GM18498 (cell line): ENCODE results near the gene TMEFF2.

ENCODE experiments used
- ATAC-seq: cut with Tn5 transposase; IDR thresholded peaks from one replicate; pipeline ENCODE4 v1.9.1; 2021; ENCODE audit warnings: mild to moderate bottlenecking, moderate library complexity; ENCODE audit not compliant: unreplicated experiment

Gene TMEFF2, protein sequence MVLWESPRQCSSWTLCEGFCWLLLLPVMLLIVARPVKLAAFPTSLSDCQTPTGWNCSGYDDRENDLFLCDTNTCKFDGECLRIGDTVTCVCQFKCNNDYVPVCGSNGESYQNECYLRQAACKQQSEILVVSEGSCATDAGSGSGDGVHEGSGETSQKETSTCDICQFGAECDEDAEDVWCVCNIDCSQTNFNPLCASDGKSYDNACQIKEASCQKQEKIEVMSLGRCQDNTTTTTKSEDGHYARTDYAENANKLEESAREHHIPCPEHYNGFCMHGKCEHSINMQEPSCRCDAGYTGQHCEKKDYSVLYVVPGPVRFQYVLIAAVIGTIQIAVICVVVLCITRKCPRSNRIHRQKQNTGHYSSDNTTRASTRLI

DNA sequence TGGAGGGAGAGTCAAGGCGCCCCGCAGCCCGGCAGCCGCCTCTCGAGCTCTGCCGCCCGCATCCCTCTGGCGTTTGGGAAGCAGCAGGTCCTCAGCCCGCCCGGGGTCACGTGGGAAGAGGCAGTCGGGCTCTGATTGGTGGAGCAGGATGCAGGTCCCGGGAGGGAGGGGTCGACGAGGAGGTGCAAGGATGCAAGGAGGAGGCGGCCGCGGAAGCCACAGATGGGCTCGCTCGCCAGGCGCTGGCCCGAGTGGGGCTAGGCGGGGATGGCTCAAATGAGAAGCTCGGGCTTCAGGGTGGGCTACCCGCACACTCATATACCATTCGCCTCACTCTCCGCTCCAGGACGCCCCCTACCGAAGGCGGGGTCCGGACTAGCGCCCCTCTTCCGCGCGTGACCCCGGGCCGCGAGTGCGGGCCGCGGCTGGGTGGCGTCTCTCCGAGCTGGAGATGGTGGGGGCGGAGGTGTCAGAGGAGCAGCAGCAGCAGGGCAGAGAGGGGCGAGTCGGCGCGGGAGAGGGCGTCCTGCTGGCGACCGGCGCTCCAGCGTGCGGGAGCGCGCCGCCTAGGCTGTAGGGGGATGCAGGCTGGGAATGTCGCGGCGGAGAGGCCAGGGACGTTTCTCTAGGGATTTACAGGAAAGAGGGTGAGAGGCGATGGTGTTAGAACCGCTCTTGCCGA lies at the start of gene TMEFF2:
TMEFF2 (minus strand) TSS at position 68 of the 682 bp plus-strand sequence. CDS start 409 bp downstream, outside the sequence.
- ATAC-seq, result peak; percentile 65

DNA sequence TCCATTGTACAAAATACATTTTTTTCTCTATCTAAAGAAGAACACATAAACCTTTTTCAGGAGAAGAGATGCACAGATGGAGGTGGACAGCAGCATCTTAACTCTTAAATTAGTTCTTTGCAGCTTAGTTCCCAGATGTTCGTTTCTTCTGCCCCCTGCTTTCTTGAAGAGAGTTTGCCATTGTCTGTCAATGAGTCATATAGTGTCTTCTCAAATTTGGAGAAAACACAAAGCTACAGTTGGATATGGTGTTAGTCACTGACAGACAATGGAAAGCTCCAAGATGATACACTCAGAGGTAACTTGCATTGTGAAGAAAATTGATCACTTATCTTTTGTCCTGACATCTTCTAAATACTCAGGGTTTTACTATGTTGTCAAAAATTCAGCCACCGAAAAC lies 48.8 kb upstream of the TMEFF2 start:
- ATAC-seq, result no peak

DNA sequence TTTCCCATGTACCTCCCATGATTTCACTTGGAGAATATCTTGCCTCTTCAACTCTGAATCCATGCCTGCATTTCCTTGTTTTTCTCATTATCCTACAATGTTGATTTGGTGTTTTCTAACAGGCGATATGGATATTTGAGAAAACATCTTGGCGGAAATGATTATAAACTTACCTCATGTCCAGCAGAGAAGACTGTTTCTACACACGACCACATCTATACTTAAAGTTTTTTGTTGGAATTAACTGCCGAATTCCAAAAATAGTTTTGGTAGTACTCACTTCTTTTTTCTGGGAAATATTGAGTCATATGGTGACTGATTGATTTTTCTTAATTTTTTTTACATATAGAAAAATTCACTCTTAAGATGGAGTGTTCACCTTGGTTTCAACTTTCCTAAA lies 41.4 kb upstream of the TMEFF2 start:
- ATAC-seq, result no peak

DNA sequence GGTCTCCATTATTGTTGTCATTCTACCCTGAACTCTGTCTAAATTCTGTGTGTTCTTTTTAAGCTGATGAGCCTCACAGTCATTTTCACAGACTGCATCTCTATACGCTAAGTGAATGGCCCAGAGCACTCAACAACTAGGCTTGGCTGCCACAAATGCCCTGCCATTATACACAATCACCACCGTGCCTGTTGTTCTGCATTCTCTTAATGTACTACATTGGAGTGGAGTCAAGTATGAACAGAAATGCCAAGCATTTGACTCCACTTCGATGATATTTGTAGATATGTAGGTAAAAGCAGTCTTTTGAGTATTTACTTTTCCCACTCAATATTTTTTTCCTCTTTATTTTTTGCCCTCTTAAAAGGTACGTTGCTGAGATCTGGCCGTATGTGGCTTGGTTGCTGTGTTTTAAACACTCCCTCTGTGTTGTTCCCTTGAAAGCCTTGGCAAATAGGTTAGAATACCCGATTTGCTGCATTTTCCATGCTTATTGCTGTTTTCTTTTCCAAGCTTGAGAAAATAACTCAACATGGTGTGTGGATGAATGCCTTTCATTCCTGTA lies 36.2 kb upstream of the TMEFF2 start:
- ATAC-seq, result no peak

DNA sequence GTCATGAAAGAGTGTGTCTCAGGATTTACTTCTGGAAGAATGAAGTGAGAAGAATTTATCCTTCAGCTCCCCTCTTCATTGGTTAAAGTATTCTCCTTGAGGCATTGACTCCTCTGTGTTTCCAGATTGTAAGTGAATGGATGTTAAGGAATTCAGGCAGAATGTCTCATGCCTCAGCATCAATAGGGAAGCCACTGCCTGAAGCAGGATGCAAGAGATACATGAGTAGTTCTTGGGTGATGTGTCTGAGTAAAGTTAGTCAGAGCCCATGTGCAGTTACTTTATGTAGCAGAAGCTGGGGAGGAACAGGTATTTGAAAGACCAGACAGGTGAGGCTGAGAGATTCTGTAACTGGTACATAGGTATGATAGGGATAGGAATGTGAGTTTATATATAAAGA lies 34.0 kb upstream of the TMEFF2 start:
- no peak for ATAC-seq

DNA sequence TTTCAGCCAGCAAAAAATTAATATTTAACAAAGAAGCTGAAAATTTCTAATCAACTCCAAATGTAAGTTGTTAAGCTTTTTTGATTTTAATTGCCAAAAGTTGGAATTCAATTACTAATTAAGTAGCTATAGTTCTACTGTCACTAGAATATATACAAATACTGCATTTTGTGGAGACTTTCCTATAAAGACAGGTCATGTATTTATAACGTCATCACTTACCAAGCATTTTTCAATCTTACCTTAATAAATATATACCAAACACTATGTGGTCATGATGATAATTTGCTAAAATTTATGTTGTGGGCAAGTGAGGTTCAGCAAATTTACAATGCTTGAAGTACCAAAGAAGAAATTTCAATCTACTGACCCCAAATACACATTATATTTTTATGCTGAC lies 24.2 kb upstream of the TMEFF2 start:
- ATAC-seq, result no peak

DNA sequence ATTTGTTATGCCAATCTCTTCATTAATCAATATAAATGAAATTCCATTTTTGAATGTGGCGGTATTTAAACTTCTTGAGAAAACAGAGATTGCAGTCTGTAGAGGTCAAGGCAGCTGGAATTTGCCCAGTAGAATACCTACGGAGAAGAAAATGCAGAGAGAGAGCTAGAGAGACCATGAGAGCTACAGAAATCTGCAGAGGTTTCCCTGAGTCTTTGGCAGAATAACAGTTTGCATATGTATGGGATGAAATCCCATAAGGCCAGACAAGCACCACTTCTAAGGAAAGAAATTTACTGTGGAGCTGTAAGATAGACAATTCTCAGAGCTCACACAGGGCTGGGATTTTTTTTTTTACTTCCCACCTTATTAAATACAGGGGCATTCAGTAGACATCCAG lies 23.6 kb upstream of the TMEFF2 start:
- ATAC-seq, result no peak

DNA sequence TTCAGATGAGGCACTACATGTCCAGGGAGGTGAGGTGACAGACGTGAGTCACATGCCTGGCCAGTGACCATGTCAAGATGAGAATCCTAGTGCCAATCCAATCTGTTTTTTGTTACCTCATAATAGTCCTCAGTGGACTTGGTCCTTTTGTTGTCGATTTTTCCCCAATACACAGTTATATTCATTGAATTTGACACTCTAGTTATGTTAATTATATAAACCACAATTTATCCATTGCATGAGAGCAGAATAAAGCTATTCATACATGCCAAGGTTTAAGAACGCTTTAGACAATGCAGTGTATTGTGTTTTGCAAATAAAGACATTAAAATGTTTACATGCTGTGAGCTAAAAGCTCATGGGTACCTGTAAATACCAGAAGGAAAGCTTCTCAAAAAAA lies 21.6 kb upstream of the TMEFF2 start:
- no peak for ATAC-seq

DNA sequence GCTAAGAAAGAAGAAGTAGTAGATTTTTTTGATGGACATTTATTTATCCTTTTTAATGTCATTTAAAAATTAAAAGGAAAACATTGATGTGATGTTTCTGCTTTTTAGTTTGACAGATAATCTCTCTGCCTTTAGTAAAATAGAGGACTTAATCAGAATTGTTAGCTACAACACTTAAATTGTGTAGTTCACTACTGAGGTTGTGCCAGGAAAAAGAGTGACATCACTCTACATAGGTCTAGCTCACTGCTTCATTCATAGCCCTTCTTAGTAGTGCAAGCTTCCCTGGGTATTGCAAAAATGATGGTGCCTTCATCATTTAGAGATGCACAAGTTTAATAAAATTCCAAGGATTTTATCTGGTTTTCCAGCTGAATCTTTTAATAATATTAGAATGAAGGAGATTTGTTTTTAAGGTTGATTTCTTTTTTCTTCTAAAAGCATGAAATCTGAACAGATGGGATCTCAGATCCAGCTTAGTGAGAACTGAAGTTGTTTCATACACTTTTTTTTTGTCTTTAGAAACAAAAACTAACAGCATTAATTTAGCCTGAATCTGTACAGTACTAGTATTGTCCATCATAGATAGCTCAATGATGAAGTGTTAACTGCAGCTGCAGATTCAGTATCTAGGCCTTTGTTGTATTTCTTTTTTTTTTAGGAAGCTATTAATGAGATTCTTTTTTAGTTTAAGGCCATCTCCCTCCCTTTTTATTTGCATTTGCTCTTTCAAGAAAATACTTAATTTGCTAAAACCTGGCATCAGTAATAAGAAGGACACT lies 20.6 kb upstream of the TMEFF2 start:
- no peak for ATAC-seq

DNA sequence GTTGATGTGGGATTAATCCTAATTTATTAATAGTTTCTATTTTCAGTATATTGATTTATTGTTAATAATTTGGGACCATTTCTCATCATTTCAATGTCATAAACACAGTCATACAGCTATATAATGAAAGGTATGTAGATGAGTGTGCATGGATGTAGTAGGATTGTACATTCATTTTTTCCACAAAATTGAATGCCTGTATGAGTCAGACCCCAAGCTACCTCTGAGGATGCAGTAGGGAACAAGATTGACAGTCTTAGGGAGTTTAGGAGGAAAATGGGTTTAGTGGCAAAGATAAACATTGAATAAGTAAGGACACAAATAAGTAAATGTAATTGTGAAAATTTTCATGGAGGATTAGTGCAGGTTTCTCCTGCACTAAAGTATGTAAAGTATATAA lies 14.1 kb upstream of the TMEFF2 start:
- ATAC-seq, result no peak

DNA sequence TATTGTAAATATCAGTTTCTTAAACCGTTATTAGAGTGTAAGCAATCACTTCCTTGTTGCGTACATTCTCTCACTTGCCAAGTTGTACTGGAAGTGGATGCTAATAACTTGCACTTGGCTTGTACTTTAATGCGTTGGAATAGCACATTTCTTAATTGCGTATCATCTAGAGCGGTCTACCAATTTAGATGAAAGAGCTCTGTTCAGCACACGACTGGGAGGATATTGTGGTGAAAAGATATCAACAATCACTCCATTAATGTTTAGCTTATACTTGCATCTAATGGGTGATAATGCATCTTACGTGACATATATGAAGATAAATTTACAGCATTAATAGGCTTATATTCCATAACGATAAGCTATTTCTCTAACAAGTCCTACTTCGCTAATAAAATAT lies 11.7 kb upstream of the TMEFF2 start:
- no peak for ATAC-seq

DNA sequence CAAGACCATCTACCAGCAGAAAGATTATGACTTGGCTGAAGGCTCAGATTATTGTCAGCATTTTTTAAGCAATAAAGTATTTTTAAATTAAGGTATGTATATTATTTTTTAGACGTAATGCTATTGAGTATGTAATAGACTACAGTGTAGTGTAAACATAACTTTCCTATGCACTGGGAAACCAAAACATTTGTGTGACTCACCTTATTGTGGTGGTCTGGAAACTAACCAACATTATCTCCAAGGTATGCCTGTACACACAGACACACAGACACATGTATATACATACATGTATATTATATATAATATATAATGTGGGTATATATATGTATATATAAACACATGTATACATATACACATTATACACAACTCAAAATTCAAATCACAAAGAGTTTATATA lies 9.1 kb upstream of the TMEFF2 start:
- no peak for ATAC-seq

DNA sequence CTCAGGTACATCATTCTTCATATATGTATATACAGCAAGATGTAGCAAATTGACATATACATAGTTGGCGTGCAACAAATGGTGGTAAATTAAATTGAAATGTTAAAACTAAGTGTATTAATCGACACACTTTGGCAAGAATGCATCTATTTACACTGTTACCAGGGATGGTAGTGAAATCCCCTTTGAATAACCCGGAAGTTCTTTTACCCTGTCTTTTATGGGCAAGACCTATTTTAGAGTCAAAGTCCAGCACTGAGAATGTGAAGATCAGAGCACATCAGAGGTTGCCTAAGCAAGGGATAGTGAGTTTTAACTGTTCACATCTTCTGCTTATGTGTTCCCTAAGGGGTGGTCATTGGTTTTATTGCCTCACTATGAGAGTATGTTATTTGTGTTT lies 7.6 kb upstream of the TMEFF2 start:
- no peak for ATAC-seq

DNA sequence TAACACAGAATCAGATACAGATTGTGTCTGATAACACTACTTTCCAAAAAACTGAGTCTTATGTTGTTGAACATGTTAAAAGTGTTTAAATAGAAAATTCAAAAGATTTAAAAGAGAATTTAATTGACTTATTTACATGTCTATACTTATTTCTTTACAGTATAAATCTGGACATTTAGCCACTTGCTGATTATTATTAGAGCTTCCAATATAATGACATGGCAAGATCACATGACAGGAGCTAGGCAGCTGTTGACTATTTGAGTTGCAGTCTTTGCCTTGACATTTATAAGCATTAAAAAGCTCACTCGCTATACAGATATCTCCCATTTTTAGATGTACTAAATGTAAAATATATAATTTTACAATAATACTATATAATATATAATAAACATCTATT lies 6.4 kb upstream of the TMEFF2 start:
- no peak for ATAC-seq

DNA sequence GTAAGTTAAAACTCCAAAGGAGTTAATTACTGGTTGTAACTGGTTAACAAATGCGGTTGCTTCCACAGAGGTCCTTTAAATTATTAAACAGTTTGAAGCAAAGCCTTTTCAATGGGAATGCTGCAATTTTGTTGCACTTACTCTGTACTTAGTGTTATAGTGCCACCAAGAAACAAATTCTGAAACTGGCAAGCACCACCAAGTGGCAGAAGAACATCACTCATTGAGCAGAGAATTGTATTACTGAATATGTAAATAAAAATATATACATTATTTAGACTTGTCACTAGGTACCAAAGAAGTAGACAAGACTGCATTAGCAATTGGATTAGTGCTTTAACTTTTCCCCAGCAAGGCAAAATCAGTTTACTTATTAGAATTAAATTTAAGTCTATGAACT lies 2.6 kb upstream of the TMEFF2 start:
- ATAC-seq, result no peak

DNA sequence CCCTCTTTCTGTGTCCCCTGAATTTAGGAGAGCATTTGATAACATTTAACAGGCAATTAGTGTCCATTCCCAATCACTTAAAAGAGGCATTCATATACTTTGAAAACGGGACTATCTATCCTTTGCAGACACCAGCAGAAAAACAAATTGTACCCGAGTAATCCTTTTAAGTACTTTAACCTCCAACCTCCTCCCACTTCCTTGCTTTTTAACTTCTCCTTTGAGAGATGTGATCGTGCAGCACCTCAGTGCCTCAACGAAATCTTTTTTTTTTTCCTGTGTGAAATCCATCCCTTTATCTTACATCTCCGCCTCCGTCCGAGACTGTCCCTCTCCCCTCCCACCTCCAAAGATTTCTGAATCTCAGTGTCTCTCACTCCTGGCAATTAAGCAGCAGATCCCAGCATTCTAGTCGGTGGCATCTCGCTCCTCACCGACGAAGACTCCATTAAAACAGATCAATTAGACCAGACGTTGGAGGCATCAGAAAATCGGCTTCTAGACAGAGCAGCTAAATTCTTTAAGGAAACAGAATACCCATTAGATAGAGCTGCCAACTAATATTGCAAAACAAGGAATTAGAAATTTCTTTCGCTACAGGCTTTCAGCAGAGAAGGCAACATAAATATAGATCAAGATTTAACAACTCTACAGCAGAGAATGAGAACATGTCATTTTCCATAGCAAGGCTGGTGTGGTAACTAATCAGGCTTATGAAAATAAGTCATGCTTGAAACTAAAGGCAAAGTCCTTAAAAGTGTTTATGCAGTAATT lies 1.9 kb upstream of the TMEFF2 start:
- no peak for ATAC-seq

DNA sequence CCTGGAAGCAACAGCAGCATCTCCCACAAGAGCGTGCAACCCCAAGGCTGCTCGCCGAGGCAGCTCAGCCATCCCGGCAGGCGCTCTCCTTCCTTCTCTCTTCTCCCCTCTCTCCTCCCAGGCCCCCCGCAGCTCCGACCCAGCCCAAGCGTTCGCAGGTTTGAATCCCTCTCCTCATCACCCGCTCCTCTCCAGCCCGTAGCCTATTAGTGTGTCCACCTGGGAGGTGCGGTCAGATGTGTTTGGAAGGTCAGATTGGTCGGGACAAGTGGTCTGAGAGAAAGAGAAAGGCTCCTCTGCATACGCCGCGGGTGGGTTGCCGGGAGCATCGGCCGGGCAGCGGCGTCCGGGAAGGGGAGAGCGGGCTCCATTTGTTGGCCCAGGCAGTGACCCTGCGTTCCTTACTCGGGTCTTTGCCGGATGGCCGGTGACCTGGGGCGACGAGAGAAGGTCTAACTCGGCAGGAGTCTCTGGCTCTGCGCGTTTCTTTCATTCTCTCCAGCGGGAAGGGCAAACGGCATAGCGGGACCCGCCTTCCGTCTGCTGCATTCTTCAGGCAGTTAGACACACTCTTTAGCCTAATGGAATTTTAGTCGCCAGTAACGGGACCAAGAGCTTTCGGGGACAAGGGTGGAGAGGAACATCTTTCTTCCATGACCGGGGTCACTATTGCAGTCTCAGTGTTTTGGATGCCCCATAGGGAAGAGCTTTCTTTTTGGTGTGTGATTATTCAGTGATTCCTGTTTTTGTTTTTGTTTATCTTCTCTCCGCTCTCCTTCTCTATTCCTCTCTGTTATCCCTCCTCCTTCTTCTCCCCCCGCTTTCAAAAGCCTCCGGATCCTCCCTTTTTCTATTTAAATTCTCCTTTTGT lies 1.1 kb upstream of the TMEFF2 start:
- peak; percentile 26 for ATAC-seq

DNA sequence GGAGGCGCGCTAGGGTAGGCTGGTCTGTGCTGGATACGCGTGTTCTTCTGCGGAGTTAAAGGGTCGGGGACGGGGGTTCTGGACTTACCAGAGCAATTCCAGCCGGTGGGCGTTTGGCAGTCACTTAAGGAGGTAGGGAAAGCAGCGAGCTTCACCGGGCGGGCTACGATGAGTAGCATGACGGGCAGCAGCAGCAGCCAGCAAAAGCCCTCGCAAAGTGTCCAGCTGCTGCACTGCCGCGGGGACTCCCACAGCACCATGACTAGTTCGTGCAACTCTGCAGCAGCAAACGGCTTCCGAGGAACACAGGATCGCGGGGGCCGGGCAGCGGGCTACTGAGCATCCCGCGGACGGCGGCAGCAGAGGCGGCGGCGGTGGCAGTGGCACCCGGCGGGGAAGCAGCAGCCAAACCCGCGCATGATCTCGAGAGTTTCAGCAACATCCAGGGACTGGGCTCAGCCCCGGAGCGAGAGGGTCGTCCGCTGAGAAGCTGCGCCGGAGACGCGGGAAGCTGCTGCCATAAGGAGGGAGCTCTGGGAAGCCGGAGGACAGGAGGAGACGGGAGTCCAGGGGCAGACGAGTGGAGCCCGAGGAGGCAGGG lies 368 bp downstream of the TMEFF2 start:
- peak; percentile 28 for ATAC-seq

DNA sequence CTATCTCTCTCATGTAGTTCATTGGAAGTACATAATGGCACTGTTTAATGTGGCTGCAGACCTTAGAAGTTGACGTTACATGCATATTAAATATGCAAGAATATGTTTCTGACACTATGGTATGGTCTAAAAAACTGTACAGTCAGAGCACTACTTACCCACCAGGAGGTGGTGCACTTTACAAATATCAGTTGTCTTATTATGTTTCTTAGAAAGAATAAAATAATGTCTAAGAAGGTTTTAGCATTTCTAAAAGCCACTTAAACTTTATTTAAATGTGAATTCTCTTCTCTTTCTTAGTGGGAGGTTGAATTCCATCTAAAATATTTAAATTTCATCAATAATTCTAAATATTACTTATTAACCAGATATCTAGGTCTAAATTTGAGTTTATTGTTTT lies 4.3 kb downstream of the TMEFF2 start:
- ATAC-seq, result no peak
